HG03103 (cell line): Measurements from ENCODE around the gene LAMTOR3.
A peak's percentile ranks its signal among the peaks of the same experiment; 100 is the strongest.

ENCODE experiments used
- ATAC-seq: cut with Tn5 transposase; IDR thresholded peaks from one replicate; pipeline ENCODE4 v1.9.1; 2021; ENCODE audit warnings: low read depth; ENCODE audit not compliant: unreplicated experiment

Gene LAMTOR3

DNA sequence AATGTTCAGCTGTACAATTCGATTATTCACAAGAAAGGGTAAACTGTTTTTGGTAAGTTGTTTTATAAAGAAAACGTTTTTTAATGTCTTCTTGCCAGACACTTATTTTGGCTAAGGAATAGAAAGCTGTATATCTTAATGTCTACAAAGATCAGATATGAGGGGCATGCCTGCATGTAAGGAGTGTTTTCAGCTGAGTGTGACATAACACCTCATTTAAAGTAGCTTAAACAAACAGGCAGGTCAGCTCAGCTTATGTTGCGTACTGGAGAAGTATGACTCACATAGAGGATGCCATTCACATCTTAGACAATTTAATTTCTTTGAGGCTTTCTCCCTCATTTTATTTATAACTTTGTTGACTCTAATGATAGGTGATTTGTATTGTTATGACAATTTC lies 30.4 kb downstream of the LAMTOR3 start:
- no peak for ATAC-seq

DNA sequence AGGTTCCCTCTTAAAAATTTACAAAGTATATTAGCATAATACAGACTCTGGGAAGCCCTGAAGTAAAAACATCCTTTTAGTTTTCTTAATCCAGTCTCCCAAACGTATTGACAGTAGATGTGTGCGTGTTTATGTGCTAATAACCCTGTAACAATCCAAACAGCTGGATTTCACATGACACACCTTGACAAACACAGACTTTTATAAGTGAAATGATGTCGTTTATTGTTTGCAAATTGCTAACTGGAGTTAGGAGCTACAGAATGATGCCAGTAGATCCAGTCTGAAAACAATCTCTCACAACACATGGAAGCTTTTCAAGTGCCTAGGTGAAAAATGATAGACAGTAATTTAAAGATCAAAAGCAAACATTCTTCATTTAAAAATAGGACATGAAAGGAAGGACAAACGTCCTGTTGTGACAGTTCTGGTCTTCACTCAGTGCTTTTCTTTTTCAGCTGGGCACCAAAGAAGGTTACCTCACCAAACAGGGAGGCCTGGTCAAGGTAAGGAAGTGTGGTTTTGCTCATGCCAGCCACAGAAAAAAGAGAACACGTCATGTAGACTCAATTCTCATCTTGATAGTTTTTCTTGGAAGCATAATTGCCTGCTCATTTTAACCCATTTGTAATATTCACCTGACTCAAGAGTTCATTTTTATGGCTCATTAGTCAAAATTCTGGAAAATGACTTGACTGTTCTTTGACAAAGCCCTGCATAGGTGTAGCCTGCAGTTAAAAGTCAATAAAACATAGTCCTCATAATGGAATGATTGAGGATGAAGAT lies 32.9 kb downstream of the LAMTOR3 start:
- ATAC-seq: peak; percentile 41

DNA sequence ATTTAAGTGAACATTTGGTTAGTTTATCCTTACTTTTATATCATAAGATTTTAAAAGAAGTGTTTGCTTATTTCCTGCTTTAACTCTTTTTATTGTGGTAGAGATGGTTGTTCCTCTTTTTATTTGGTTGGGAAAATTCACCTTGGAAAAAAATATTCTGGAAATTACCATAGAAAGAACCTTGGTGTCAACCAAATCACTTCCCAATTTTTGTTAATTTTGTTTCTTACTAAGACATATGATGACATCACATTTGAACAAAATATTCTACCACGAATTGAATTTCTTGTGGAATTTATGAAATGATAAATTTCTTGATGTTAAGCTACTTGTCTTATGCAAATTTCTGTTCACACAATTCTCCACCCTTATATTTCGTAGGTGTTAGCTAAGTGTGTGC lies 33.7 kb downstream of the LAMTOR3 start:
- ATAC-seq: no peak

- ATAC-seq: peak; percentile 37
Observed at GRCh38 chr4:99859618-99860017, 34.6 kb downstream of the LAMTOR3 start.

DNA sequence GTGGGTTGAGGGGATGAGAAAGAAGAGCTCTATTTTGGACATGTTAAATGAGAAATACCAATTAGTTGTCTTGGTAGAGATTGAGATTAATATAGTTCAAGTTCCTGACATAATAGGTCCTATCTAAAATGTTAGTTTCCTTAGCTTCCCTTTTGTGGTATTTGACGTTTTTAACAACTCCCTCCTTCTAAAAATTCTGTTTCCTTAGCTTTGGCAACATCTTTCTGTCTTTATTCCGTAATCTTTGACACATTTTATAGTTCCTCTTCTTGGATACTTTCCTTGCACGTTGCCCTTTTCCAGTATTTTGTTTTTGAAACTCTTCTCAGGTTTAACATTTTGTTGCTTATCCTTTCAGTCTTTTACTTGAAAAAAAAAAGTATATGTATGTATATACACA lies 36.9 kb downstream of the LAMTOR3 start:
- ATAC-seq: no peak

DNA sequence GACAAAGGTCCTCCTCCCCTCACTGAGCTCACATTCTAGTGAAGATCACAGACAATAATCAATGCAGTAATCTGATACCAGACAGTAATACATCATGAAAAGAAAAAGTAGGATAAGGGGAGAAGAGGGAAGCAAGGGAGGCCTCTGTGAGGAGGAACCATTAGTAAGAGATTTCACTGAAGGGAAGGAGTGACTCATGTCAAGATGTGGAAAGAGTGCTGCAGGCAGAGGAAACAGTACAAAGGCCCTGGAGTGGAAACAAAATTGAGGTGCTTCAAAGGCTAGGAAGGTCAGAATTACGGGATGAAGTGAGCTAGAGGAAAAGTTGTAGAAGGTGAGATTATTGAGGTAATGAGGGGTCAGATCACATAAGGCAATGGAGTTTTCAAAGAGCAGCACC lies 38.1 kb downstream of the LAMTOR3 start:
- no peak for ATAC-seq

DNA sequence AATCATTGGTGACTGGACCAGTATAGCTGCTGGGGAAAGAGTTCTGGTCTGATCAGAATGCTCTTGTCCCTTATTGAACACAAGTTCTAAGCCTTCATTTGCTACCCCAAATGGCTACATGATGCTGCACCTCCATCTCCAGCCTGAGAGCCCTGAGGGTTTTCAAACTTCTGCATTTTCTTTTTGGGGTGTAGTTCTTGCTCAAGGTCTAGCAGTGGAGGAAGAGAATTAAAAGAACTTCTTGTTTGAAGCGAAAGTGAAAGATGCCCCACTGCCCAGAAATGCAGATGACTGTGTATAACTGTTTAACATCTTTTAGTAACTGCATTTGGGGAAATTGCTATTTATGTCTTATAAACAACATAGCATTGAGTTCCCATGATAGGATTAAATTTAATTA lies 38.5 kb downstream of the LAMTOR3 start:
- ATAC-seq: peak; percentile 43

- no peak for ATAC-seq
Observed at GRCh38 chr4:99853999-99854398, 40.2 kb downstream of the LAMTOR3 start.

DNA sequence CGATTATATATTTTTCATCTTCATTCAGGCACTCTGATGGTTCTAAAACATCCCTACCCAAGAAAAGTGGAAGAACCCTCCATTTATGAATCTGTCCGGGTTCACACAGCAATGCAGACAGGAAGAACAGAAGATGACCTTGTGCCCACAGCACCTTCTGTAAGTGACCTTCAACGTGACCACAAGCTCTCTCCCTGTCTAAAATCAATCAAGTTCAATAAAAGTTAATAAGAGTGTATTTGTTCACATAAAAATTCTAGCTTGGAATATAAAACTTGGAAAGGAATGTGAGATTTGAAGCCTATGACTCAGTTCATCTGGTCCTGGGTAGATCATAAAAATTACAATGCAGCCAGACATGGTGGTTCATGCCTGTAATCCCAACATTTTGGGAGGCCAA lies 41.0 kb downstream of the LAMTOR3 start:
- ATAC-seq: no peak

GRCh38 chr4:99852199-99852749 lies 42.0 kb downstream of the LAMTOR3 start:
- ATAC-seq: no peak

DNA sequence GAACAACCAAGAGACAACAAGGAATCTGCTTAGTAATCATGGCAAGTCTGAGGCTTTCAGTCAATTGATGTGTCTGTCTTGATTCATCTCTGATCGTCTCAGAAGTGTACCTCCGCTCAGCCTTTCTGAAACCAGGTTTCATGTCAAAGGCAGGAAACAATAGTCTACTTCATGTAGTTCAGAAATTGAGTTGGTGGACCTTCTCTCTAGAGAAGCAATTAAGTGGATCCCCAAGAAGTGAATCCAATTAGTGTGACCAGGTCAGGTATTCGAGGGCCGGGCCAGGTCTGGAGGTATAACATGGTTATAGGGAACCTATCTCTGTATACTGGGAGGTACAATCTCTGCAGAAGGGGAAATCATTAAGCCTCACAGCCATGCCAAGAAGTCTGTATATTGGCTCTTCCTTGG lies 45.6 kb downstream of the LAMTOR3 start:
- peak; percentile 36 for ATAC-seq

GRCh38 chr4:99847362-99847976 lies 46.8 kb downstream of the LAMTOR3 start:
- ATAC-seq: peak; percentile 57

- no peak for ATAC-seq
Observed at GRCh38 chr4:99846891-99847290, 47.3 kb downstream of the LAMTOR3 start.

DNA sequence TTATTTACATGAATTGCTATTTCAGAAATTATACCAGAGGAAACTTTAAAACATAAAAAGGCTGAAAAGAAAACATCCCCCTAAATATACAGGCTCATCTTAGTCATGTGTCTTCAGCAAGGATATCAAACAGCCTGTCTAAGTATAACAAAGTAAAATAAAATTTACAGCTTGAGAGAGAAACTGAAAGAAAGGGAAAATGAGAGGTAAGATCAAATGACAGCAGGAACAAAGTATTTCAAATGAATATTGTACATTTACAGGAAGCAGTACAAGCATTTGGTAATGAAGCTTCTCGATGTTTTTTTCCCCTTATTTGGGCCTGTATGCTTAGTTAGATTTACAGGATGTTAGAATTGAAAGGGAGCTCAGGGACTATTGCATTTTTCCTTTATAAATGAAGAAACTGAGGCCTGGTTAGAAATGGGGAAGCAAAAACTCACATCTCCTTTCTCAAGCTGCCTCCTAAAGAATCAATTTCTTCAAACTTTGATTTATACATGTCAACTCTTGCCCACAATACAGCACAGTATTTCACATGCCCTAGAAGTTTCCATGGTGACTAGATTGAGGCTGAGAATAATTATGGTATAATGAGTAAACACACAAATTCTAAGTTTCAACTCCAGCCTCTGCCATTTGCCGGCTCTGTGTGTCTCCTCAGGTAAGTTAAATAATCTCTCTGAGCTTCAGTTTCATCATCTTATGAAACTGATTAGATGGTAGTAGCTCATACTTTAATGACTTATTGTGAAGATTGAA lies 48.3 kb downstream of the LAMTOR3 start:
- ATAC-seq: no peak

DNA sequence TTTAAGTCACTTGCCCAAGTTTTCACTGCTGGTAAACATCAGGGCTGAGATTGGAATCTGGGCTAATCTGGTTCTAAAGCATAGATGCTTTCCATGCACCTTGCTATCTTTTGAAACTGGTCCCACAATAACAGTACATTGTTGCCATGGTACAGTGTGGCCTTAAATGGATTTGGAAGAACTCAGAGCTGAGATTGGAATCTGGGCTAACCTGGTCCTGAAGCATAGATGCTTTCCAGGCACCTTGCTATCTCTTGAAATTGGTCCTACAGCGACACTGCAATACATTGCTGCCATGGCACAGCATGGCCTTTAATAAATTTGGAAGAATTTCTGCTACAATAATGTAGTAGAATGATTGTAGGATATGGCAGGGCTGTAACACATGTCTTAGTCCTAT lies 49.0 kb downstream of the LAMTOR3 start:
- ATAC-seq: no peak

DNA sequence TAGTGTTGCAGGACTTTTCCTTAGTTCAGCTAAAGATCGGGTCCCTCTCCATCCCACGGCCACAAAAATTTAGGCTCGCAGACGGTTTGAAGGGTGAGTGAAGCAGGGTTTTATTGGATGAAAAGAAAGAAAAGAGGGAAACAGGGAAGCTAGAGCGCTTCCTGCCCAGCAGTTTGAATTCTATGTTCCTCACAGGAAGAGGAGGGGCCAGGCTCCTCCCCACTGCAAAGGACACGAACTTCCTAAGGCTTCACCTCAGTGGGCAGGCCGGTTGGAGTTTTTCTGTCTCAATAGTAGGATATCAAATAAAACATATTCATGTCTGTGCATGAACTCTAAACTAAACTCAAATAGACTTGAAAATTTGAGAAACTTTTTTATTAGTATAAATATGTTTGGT lies 50.2 kb downstream of the LAMTOR3 start:
- ATAC-seq: no peak

DNA sequence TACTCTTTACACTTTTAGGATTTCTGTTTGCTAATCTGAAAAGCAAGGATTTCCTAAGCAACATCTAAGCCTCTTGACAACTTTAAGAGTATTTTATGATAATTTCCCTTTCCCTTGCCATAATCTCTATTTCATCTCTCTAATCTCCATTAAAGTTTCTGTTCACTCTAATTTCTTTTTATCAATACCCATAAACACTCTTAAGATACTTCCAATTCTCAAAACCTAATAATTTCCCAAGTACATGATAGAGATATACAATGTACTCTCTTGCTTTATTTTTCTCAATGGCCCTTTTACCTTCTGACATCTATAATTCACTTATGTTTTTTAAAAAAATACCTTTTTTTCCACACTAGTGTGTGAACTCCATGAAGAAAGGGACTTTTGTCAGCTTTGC lies 50.8 kb downstream of the LAMTOR3 start:
- no peak for ATAC-seq

DNA sequence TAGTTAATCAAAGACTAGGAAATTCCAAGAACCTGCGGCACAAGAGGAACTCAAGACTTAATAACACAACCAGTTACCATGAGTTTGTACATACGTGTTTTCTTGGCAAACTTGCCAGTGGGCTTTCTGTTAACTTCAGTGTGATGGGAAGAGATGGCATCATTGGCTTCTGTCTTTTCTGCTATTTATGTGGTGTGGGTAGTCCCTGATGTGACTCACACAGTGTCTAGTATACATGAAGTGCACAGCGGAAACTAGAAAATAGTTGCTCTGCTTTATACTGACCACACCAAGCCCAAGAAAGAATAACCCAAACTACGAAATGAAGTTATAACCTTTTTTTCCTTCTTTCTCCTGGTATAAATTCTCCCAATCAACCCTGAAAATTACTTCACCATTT lies 53.1 kb downstream of the LAMTOR3 start:
- peak; percentile 49 for ATAC-seq

DNA sequence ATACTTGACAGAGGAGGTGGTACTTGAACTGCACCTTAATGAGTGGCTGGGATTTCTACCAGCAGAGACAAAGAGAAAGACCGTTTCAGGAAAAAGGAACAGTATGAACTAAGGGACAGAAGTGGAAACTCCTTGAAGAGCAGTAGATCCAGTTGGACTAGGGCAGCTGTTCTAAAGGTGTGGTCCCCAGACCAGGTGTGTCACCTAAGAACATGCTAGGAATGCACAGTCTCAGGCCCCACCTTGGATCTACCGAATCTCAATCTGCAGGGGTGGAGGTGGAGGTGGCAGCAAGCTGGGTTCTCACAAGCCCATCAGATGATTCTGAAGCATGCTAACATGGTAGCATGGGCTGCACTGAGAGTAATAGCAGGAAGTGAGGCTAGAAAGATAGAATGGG lies 55.3 kb downstream of the LAMTOR3 start:
- ATAC-seq: no peak

DNA sequence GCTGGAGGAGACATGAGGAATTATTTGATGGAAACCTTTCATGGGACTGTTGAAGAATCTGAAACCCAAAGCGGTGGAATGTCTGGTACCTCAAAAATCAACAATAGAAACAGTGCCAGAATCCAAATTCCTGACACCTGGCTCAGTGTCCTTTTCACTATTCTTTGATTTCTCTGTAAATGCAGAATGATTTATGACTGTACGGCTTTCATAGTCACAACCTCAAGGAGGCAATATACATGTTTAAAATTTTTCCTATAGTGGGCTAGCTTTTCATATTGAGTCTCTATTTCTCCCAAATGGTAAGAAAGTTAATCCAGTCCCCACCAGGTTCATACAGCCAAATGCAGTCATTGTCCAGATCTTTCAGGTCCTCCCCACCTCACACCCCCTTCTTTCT lies 58.3 kb downstream of the LAMTOR3 start:
- ATAC-seq: no peak

- no peak for ATAC-seq
Observed at GRCh38 chr4:99834569-99834968, 59.7 kb downstream of the LAMTOR3 start.
